Stimulated activated CD4-positive, alpha-beta T cell treated with anti-CD3 and anti-CD28 coated beads, Interleukin-4, amount 100 ng/mL, for 1 hour (primary cell): ENCODE results near the gene UROC1.

ENCODE experiments used
- DNase-seq: peaks from one replicate; pipeline ENCODE4 v3.0.0-alpha.2; 2020

UROC1 gene

GRCh38 chr3:126476166-126477060 lies 41.2 kb downstream of the UROC1 start:
- DNase-seq, result no peak

GRCh38 chr3:126475413-126476114 lies 42.0 kb downstream of the UROC1 start, which contains the start of gene ZXDC:
Gene ZXDC (minus strand): TSS chr3:126475891. CDS start chr3:126475865, 26 bp downstream.
- peak; percentile 93 for DNase-seq

DNA sequence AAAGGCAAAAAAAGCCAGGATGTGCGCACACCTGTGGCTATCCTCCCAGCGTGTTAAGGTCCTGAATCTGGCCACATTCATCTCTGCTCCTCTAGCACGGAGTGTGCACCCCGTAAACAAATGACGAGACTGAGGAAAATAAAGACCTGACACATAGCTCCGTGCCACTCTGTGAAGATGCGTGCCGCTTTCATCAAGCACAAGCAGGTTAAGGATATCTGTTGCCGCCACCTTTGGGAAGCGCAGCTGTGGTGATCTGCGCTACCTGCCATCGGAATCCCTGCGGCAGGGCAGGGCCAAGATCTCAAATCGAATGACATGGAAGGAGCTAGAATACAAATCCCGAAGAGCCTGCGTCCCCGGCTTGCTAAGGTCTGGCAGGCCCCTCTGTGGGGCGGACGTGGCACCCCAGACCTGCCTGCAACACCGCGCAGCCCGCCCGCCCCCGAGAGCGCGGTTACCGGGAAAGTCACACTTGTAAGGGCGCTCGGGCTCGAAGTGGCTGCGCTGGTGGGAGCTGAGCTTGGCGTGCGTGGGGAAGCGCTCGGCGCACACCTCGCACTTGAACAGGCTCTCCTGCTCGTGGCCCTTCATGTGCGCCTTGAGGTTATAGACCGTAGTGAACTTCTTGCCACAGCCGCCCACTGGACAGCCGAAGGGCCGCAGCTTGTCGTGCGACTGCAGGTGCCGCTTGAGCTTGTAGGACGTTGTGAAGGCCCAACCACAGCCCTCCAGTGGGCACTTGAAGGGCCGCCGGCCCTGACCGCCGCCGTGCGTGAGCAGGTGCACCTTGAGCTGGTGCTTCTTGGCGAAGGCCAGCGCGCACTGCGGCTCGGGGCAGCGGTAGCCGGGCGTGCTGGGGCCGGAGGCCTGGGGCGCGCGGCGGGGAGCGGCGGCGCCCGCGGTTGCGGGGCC lies 42.8 kb downstream of the UROC1 start:
- peak; percentile 42 for DNase-seq

DNA sequence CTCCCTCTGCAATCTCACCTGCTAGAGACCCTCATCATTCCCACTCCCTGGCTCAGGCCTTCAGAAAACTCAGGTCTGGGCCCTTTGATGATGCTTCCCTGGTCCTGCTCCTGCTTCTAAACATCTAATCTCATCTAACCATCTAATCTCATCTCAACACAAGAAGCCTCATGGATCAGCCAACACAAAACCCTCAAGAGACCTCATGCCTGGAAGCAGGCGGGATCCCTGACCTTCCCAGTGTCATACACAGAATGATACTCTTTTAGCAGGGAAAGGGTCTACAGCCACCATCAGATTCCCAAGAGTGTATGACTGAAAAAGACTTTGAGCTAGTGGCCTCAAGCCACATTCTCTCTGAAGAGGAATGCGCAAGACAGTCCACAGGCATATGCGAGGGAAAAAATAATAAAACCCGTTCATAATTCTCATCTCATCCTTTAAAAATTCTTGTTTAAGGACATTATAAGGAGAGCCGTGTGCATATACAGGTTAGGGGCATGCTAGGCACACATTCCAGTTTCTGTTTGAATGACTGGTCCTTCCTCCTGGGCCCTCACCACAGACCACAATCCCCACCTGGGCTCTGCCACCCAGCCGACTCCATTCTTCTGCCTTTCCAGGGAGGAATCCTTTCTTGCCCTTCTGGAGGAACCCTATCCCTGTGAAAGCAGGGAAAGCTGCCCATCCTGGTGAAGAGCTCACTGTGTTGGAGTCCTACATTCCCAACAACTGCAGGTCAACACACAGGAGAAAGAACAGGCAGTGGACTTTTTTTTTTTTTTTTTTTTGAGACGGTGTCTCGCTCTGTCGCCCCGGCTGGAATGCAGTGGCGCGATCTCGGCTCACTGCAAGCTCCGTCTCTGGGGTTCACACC lies 44.0 kb downstream of the UROC1 start:
- DNase-seq, result no peak

- no peak for DNase-seq
Observed at GRCh38 chr3:126472277-126473006, 45.1 kb downstream of the UROC1 start.

GRCh38 chr3:126469479-126469878 lies 48.1 kb downstream of the UROC1 start:
- DNase-seq, result no peak

DNA sequence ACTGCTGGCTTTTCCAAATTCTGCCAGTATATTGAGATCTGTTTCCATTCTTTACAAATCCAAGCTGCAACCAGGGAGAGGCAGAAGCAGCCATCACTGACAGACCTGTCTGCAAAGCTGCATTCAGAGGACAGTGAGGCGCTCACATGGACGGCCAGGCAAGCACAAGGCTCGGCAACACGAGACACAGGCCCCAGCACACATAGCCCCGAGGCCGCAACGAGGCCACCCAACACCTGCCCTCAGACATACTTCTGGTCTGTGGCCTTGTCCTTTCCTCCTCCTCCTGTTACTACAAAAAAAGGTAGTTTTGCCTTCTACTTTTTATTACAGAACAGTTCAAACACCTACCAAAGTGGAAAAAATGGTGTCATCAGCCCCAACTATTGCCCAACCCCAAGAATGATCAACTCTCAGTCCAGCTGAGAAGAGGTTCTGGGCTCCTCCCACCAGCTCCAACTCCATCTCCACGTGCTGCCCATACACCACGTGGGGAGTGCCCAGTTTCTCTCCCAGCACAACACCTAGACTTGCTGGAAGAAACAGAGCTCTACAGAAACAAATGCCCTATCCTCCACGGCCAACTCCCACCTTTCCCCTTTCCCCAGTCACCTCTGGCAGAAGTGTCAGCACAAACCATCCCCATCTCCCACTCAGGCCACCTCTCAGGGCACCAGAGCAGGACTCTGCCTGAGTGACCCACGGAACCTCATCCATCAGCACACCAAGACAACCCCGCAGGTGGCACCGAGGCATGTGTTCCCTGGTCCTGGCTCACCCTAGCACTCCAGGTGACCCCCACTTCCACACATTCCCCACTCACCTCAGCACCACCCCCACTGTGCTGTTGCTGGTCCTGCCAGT lies 49.3 kb downstream of the UROC1 start:
- DNase-seq, result no peak

DNA sequence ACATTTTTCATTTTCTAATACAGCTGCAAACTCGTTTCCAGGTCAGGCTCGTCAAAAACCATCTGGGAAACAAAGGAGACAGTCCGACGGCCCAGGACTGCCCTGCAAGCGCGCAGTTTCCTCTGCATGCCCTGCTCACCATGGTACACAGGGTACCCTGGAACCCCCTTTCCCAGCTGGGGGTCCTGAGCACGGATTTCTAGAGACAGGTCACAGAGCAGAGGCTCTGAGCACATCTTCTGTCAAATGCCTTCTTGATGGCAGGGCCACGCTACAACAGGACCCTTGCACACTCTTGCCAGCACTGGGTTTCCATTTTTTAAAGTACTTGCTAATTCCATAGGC lies 50.0 kb downstream of the UROC1 start:
- no peak for DNase-seq

DNA sequence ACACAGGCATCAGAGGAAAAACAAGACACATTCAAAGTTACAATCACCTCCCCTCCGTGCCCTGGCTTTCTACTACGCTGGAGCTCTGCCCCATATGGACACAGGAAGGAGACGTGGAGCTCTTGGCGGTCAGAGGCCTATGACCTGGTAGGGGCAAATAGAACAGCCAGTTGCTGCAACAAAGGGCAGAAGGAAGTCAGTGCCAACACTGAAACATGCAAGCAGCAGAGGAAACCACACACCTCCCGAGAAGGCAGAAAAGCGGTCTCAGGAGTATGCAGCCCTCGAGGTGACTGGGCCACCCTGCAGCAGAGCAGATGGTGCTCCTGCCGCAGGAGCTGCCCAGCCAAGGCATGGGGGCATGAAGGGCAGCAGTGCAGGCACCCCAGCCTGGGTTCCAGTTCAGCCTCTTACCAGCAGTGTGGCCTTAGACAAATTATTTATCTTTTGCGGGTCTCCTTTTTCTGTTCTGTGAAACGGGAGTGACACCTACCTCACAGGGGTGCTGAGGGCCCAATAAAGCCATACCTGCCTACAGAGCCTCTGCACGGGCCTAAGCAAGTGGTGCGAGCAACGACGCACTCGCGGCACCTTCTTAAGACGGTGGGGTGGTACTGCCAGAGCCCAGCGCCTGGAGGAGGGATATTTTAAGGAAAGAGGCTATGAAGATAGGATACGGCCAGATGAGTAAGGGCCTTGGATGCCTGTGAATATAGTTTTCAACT lies 50.5 kb downstream of the UROC1 start:
- DNase-seq, result no peak

DNA sequence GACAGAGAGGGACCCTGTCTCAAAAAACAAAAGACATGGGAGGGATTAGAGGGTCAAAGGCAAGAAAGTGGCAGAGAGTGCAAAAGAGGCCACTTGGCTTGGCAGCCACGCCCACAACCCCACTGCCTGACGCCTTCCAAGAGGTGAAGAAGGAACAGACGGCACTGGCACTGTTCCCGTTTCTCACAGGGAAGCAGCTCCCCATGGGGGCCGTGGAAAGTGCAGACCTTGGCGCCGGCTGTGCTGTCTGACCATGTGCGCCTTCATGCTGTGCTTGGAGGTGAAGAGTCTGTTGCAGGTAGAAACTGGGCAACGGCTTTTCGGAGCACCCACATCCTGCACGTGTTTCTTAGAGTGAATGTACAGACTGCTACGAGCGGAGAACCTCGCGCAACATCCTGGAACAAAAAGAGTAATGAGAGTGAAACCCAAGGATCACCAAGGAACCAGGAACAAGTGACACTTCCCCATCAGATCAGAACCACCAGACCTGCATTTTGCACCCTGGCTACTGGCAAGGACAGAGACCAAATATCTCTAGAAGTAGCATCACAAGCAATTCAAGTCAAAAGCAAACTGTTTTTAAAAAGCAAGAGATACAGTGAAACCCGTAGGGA lies 51.5 kb downstream of the UROC1 start:
- DNase-seq, result no peak

- no peak for DNase-seq
Observed at GRCh38 chr3:126464997-126465396, 52.6 kb downstream of the UROC1 start.

GRCh38 chr3:126464494-126464893 lies 53.1 kb downstream of the UROC1 start:
- DNase-seq, result no peak

GRCh38 chr3:126464093-126464492 lies 53.5 kb downstream of the UROC1 start:
- no peak for DNase-seq

GRCh38 chr3:126463521-126463920 lies 54.1 kb downstream of the UROC1 start:
- no peak for DNase-seq

DNA sequence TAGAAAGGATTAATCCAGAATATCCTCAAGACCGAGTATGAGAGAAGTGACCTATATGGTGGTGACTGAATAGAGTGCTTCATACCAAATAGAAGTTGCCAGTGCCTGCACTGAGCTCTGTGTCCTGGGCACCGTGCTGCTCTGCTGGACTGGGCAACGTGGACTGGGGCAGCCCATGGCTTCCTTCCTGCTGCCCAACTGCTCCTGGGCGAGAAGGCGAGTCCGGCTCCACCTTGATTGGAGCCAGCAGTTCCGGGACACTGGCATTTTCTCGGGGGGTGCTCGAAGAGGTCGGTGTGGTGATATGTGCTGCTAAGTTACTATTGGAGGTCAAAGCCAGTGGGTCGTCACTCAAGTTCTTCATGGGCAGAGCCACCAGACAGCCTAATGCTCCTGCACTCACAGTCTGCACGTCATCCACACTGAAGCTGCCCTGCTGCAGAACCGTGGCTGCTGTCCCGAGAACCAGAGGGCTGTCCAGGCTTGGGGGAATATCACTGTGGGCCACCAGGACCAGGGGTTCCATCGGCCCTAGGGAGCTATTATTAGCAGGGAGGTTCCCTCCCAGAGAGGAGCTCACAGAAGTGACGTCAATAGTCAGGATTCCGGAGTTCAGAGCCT lies 56.0 kb downstream of the UROC1 start:
- DNase-seq, result no peak

- no peak for DNase-seq
Observed at GRCh38 chr3:126460381-126460780, 57.2 kb downstream of the UROC1 start.

GRCh38 chr3:126459763-126460127 lies 57.8 kb downstream of the UROC1 start:
- DNase-seq, result no peak

- no peak for DNase-seq
Observed at GRCh38 chr3:126459111-126459762, 58.3 kb downstream of the UROC1 start.
